ENCODE results near the gene NRCAM. TPM values are rescaled to one million over a fixed set of nuclear protein-coding genes. Genes with fewer than 3 reads are reported as not detected.

NRCAM gene
- total RNA-seq, 4 donors from 2014 or later: 1.3 to 4.7 (median 2.2) TPM

GRCh38 chr7:108406222-108406890 lies 49.9 kb downstream of the NRCAM start:
- H3K27ac ChIP-seq: no peak overlapping the region
- no peaks in the 10 kb centered on the region for H3K9me3 ChIP-seq
- H3K4me1 ChIP-seq: no peaks in the 10 kb centered on the region
- H3K4me3 ChIP-seq: no peak overlapping the region
- TF ChIP-seq CTCF (IDR thresholded peaks at IDR 0.05) (no peak), POLR2A (IDR thresholded peaks at IDR 0.05) (no peak), POLR2AphosphoS5 (IDR thresholded peaks at IDR 0.05) (peak; percentile 24)
- 89 to 100% methylated on average over 1 of the region's 1 CpG for WGBS, 2 donors (ENCODE audit: low coverage in 1 of 2)
- no peaks in the 10 kb centered on the region for H3K27me3 ChIP-seq
- H3K36me3 ChIP-seq: no peaks in the 10 kb centered on the region
- no peak for ATAC-seq

- no peak overlapping the region for H3K27ac ChIP-seq
- no peaks in the 10 kb centered on the region for H3K9me3 ChIP-seq
- WGBS, 2 donors (ENCODE audit: low coverage in 1 of 2): 83 to 86% methylated on average over 11 of the region's 11 CpGs
- no peaks in the 10 kb centered on the region for H3K4me1 ChIP-seq
- no peak for ATAC-seq
- no peak overlapping the region for H3K4me3 ChIP-seq
- no peaks in the 10 kb centered on the region for H3K36me3 ChIP-seq
- TF ChIP-seq POLR2A (IDR thresholded peaks at IDR 0.05): no peak
- TF ChIP-seq EP300 (IDR thresholded peaks at IDR 0.05): no peak
- no peak for TF ChIP-seq POLR2AphosphoS5 (IDR thresholded peaks at IDR 0.05)
- no peak for TF ChIP-seq CTCF (IDR thresholded peaks at IDR 0.05)
- H3K27me3 ChIP-seq: no peaks in the 10 kb centered on the region
Observed at GRCh38 chr7:108404509-108405420, 51.5 kb downstream of the NRCAM start.

GRCh38 chr7:108403597-108404217 lies 52.5 kb downstream of the NRCAM start:
- 89 to 90% methylated on average over 8 to 9 of the region's 9 CpGs for WGBS, 2 donors (ENCODE audit: low coverage in 1 of 2)
- Histone ChIP-seq H3K36me3 (no peaks in the 10 kb centered on the region), H3K27ac (no peak overlapping the region), H3K27me3 (no peaks in the 10 kb centered on the region), H3K4me1 (no peaks in the 10 kb centered on the region), H3K4me3 (no peak overlapping the region), H3K9me3 (no peaks in the 10 kb centered on the region)
- TF ChIP-seq CTCF (IDR thresholded peaks at IDR 0.05) (no peak), POLR2A (IDR thresholded peaks at IDR 0.05) (no peak), POLR2AphosphoS5 (IDR thresholded peaks at IDR 0.05) (no peak), EP300 (IDR thresholded peaks at IDR 0.05) (no peak)
- ATAC-seq: no peak

- Histone ChIP-seq H3K27ac (no peak overlapping the region), H3K27me3 (no peaks in the 10 kb centered on the region), H3K4me1 (no peaks in the 10 kb centered on the region), H3K9me3 (no peaks in the 10 kb centered on the region), H3K4me3 (no peak overlapping the region), H3K36me3 (no peaks in the 10 kb centered on the region)
- TF ChIP-seq EP300 (IDR thresholded peaks at IDR 0.05) (no peak), POLR2A (IDR thresholded peaks at IDR 0.05) (no peak), CTCF (IDR thresholded peaks at IDR 0.05) (no peak), POLR2AphosphoS5 (IDR thresholded peaks at IDR 0.05) (no peak)
- WGBS, 2 donors (ENCODE audit: low coverage in 1 of 2): 29 to 38% methylated on average over 2 of the region's 2 CpGs
- no peak for ATAC-seq
Observed at GRCh38 chr7:108402865-108403264, 53.4 kb downstream of the NRCAM start.

All from gastroesophageal sphincter (tissue), 4 donors.